ENCODE results near the gene KRTAP1-3. TPM values are rescaled to one million over a fixed set of nuclear protein-coding genes. Genes with fewer than 3 reads are reported as not detected.
"Not testable (repeated sequence)": the region's sequence is repeated elsewhere in the genome, so short reads cannot be mapped to it uniquely, and the experiment has no call there.

Gene KRTAP1-3
- total RNA-seq, 2 experiments from 2014 or later, result not detected

- no peak for DNase-seq
- ChIA-PET POLR2A (no interaction called here), CTCF (no interaction called here)
- ATAC-seq (ENCODE audit: poor library complexity), result no peak
- no peak for TF ChIP-seq CTCF (IDR thresholded peaks at IDR 0.05)
- Mint-ChIP-seq H3K36me3 (ENCODE audit: low read depth) (no peaks in the 10 kb centered on the region), H3K27me3 (peaks cover 62% of the 10 kb centered on the region), H3K27ac (no peak overlapping the region), H3K4me1 (ENCODE audit: low read depth) (no peaks in the 10 kb centered on the region), H3K9me3 (peaks cover 7% of the 10 kb centered on the region), H3K4me3 (no peak overlapping the region)
- intact Hi-C loops (cut with DNase I, micrococcal nuclease), result no loop called here
- H3K36me3 ChIP-seq (ENCODE audit: insufficient read depth, low read length), result no peaks in the 10 kb centered on the region
- H3K9me3 ChIP-seq (ENCODE audit: control insufficient read depth in 1 of 2, insufficient read depth in 1 of 2, low read length in 2 of 2), result no peaks in the 10 kb centered on the region
- H3K4me1 ChIP-seq (ENCODE audit: insufficient read depth, low read length), result no peaks in the 10 kb centered on the region
- H3K27ac ChIP-seq (ENCODE audit: low read depth in 1 of 2, low read length in 2 of 2), result no peak overlapping the region
- no peak overlapping the region for H3K4me3 ChIP-seq (ENCODE audit: low read length)
- peaks cover 0 to 10% of the 10 kb centered on the region in 2 experiments for H3K27me3 ChIP-seq (ENCODE audit: control insufficient read depth in 1 of 2, insufficient read depth in 2 of 2, low read length in 2 of 2)
These were observed 22.9 kb upstream of the KRTAP1-3 start for GRCh38 chr17:41057547-41057946.

- H3K9me3 Mint-ChIP-seq; H3K4me3 Mint-ChIP-seq; H3K36me3 Mint-ChIP-seq (ENCODE audit: low read depth); DNase-seq; H3K9me3 ChIP-seq (ENCODE audit: control insufficient read depth in 1 of 2, insufficient read depth in 1 of 2, low read length in 2 of 2); H3K4me1 Mint-ChIP-seq (ENCODE audit: low read depth); H3K4me3 ChIP-seq (ENCODE audit: low read length); ATAC-seq (ENCODE audit: poor library complexity); H3K4me1 ChIP-seq (ENCODE audit: insufficient read depth, low read length); H3K27ac Mint-ChIP-seq; POLR2A ChIA-PET; H3K27ac ChIP-seq (ENCODE audit: low read depth in 1 of 2, low read length in 2 of 2); CTCF ChIA-PET; H3K36me3 ChIP-seq (ENCODE audit: insufficient read depth, low read length); H3K27me3 ChIP-seq (ENCODE audit: control insufficient read depth in 1 of 2, insufficient read depth in 2 of 2, low read length in 2 of 2): not testable (repeated sequence)
- intact Hi-C loops (cut with DNase I, micrococcal nuclease), result loop anchor here in 1 of 2 experiments (1.0 kb wide), 1 partner anchor 40 kb away; no protein-coding TSS in a partner anchor
- peaks cover 46% of the 10 kb centered on the region for H3K27me3 Mint-ChIP-seq
These were observed 20.5 kb upstream of the KRTAP1-3 start, which contains the start of gene KRTAP2-2 for GRCh38 chr17:41055130-41055529. Gene KRTAP2-2 (minus strand): TSS chr17:41055230. CDS start chr17:41055211, 19 bp downstream.

- H3K4me1 Mint-ChIP-seq (ENCODE audit: low read depth); H3K9me3 Mint-ChIP-seq; intact Hi-C loops (cut with DNase I, micrococcal nuclease); H3K4me3 ChIP-seq (ENCODE audit: low read length); DNase-seq; ATAC-seq (ENCODE audit: poor library complexity); H3K27ac ChIP-seq (ENCODE audit: low read depth in 1 of 2, low read length in 2 of 2); H3K36me3 ChIP-seq (ENCODE audit: insufficient read depth, low read length); H3K4me3 Mint-ChIP-seq; POLR2A ChIA-PET; H3K27ac Mint-ChIP-seq; H3K27me3 ChIP-seq (ENCODE audit: control insufficient read depth in 1 of 2, insufficient read depth in 2 of 2, low read length in 2 of 2); H3K4me1 ChIP-seq (ENCODE audit: insufficient read depth, low read length); CTCF ChIA-PET; H3K9me3 ChIP-seq (ENCODE audit: control insufficient read depth in 1 of 2, insufficient read depth in 1 of 2, low read length in 2 of 2); H3K36me3 Mint-ChIP-seq (ENCODE audit: low read depth): not testable (repeated sequence)
- H3K27me3 Mint-ChIP-seq, result peaks cover 42% of the 10 kb centered on the region
These were observed 19.9 kb upstream of the KRTAP1-3 start for GRCh38 chr17:41054556-41054955.

GRCh38 chr17:41054025-41054424 lies 19.4 kb upstream of the KRTAP1-3 start:
- Mint-ChIP-seq H3K4me3 (no peak overlapping the region), H3K36me3 (ENCODE audit: low read depth) (no peaks in the 10 kb centered on the region)
- no peak for ATAC-seq (ENCODE audit: poor library complexity)

More at GRCh38 chr17:41054025-41054424, 19.4 kb upstream of the KRTAP1-3 start:
- no peak for DNase-seq
- H3K27ac Mint-ChIP-seq, result no peak overlapping the region
- Histone ChIP-seq H3K36me3 (ENCODE audit: insufficient read depth, low read length) (no peaks in the 10 kb centered on the region), H3K4me3 (ENCODE audit: low read length) (no peak overlapping the region), H3K27me3 (ENCODE audit: control insufficient read depth in 1 of 2, insufficient read depth in 2 of 2, low read length in 2 of 2) (no peaks in the 10 kb centered on the region), H3K27ac (ENCODE audit: low read depth in 1 of 2, low read length in 2 of 2) (no peak overlapping the region), H3K4me1 (ENCODE audit: insufficient read depth, low read length) (no peaks in the 10 kb centered on the region), H3K9me3 (ENCODE audit: control insufficient read depth in 1 of 2, insufficient read depth in 1 of 2, low read length in 2 of 2) (no peaks in the 10 kb centered on the region)
- peaks cover 7% of the 10 kb centered on the region for H3K9me3 Mint-ChIP-seq
- no peak for TF ChIP-seq CTCF (IDR thresholded peaks at IDR 0.05)
- CTCF ChIA-PET, result no interaction called here
- peaks cover 39% of the 10 kb centered on the region for H3K27me3 Mint-ChIP-seq
- H3K4me1 Mint-ChIP-seq (ENCODE audit: low read depth), result no peaks in the 10 kb centered on the region
- POLR2A ChIA-PET, result no interaction called here
- intact Hi-C loops (cut with DNase I, micrococcal nuclease), result no loop called here
